Breast epithelium (tissue), 3 donors: ENCODE results near the gene MEIS2.

Experiments
- POLR2A ChIP-seq: fragments of 450-650 bp; IDR thresholded peaks from one replicate; pipeline ENCODE4 v1.6.1; 2016; ENCODE audit warnings: antibody characterized with exemption, mild to moderate bottlenecking, moderate library complexity
- TF ChIP-seq, protein P1 (sequence below), 3 donors: fragments of 450-650 bp; IDR thresholded peaks; one replicate each; pipeline ENCODE4 v1.5.1; 2016 to 2017; ENCODE audit warnings: antibody characterized with exemption in 3 of 3, mild to moderate bottlenecking in 3 of 3, moderate library complexity in 3 of 3

DNA sequence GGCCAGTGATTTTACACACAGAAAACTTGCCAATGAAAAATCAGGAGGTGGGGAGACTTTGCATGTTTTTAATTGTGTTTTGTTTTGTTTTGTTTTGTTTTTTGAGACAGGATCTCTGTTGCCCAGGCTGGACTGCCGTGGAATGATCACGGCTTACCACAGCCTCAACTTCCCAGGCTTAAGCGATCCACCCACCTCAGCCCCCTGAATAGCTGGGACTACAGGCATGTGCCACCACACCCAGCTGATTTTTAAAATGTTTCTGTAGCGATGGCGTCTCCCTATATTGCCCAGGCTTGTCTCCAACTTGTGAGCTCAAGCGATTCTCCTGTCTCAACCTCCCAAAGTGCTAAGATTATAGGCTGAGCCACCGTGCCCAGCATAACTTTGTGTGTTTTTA lies 46.0 kb downstream of the MEIS2 start:
- TF ChIP-seq, protein P1, sequence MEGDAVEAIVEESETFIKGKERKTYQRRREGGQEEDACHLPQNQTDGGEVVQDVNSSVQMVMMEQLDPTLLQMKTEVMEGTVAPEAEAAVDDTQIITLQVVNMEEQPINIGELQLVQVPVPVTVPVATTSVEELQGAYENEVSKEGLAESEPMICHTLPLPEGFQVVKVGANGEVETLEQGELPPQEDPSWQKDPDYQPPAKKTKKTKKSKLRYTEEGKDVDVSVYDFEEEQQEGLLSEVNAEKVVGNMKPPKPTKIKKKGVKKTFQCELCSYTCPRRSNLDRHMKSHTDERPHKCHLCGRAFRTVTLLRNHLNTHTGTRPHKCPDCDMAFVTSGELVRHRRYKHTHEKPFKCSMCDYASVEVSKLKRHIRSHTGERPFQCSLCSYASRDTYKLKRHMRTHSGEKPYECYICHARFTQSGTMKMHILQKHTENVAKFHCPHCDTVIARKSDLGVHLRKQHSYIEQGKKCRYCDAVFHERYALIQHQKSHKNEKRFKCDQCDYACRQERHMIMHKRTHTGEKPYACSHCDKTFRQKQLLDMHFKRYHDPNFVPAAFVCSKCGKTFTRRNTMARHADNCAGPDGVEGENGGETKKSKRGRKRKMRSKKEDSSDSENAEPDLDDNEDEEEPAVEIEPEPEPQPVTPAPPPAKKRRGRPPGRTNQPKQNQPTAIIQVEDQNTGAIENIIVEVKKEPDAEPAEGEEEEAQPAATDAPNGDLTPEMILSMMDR (IDR thresholded peaks at IDR 0.05) = no peak
- no peak for TF ChIP-seq POLR2A
